ENCODE data around the gene CDH22.

Gene CDH22

GRCh38 chr20:46312945-46313861, 4.9 kb upstream of the CDH22 start:
- no peaks in the 10 kb centered on the region for H3K36me3 ChIP-seq (ENCODE audit: control insufficient read depth in 1 of 2, insufficient read depth in 2 of 2, low read length in 2 of 2)
- H3K9me3 ChIP-seq (ENCODE audit: control insufficient read depth in 1 of 2, low read length in 2 of 2), result no peaks in the 10 kb centered on the region
- no peak overlapping the region for H3K27ac ChIP-seq (ENCODE audit: low read length)
- no peak overlapping the region for H3K4me3 ChIP-seq (ENCODE audit: low read depth in 1 of 2, low read length in 2 of 2)
- peaks cover 0 to 23% of the 10 kb centered on the region in 2 donors for H3K4me1 ChIP-seq (ENCODE audit: control insufficient read depth in 1 of 2, insufficient read depth in 2 of 2, low read length in 2 of 2)
- H3K27me3 ChIP-seq (ENCODE audit: low read depth, low read length), result peaks cover 64% of the 10 kb centered on the region

- H3K36me3 ChIP-seq (ENCODE audit: control insufficient read depth in 1 of 2, insufficient read depth in 2 of 2, low read length in 2 of 2), result no peaks in the 10 kb centered on the region
- H3K4me3 ChIP-seq (ENCODE audit: low read depth in 1 of 2, low read length in 2 of 2), result no peak overlapping the region
- peaks cover 64% of the 10 kb centered on the region for H3K27me3 ChIP-seq (ENCODE audit: low read depth, low read length)
- H3K4me1 ChIP-seq (ENCODE audit: control insufficient read depth in 1 of 2, insufficient read depth in 2 of 2, low read length in 2 of 2), result peaks cover 0 to 29% of the 10 kb centered on the region in 2 donors
- H3K27ac ChIP-seq (ENCODE audit: low read length), result no peak overlapping the region
- no peaks in the 10 kb centered on the region for H3K9me3 ChIP-seq (ENCODE audit: control insufficient read depth in 1 of 2, low read length in 2 of 2)
Observed at GRCh38 chr20:46312075-46312944, 4.0 kb upstream of the CDH22 start.

DNA sequence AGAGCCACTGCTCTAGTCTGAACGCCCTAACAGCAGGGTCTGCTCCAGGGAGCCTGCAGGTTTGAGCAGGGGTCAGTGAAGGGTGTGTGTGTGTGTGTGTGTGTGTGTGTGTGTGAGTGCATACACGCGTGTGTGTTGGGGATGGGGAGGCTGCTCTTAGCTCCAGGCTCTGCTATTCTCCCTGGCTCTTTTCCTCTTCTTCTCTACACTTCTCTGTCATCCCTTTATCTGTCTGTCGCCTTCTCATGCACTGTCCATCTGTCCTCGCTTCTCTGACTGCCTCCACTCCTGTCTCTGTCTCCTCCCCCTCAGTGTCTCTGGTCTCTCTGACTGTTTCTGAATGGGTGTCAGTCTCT, 3.4 kb upstream of the CDH22 start:
- peaks cover 0 to 35% of the 10 kb centered on the region in 2 donors for H3K4me1 ChIP-seq (ENCODE audit: control insufficient read depth in 1 of 2, insufficient read depth in 2 of 2, low read length in 2 of 2)
- H3K4me3 ChIP-seq (ENCODE audit: low read depth in 1 of 2, low read length in 2 of 2), result no peak overlapping the region
- H3K27me3 ChIP-seq (ENCODE audit: low read depth, low read length), result peaks cover 62% of the 10 kb centered on the region

DNA sequence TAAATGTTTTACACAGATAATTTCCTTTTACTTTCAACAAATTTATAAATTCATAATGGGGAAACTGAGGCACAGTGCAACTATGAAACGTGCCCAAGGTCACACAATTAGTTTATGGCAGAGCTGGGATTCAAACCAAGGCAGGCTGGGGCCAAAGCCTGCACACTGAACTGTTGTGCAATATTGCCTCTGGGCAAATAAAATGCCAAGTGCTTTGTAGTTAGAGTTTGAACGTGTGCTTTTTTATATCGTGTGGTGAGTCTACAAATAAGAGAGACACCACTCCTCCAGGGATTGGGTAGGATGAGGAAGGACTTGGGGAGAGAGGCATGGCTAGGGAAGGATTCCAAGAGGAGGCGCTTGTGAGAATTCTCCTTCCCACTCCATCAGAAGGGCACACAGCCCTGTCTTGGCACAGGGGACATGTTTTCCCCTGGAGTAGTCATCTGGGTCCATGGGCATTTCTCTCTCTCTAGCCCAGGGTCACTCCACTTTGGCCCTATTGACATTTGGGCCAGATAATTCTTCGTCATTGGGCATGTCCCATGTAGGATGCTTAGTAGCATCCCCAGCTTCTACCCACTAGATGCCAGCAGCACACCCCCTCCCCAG, 2.8 kb upstream of the CDH22 start:
- H3K27me3 ChIP-seq (ENCODE audit: low read depth, low read length), result peaks cover 61% of the 10 kb centered on the region
- H3K4me3 ChIP-seq (ENCODE audit: low read depth in 1 of 2, low read length in 2 of 2), result no peak overlapping the region
- peaks cover 0 to 36% of the 10 kb centered on the region in 2 donors for H3K4me1 ChIP-seq (ENCODE audit: control insufficient read depth in 1 of 2, insufficient read depth in 2 of 2, low read length in 2 of 2)
- H3K9me3 ChIP-seq (ENCODE audit: control insufficient read depth in 1 of 2, low read length in 2 of 2), result no peaks in the 10 kb centered on the region
- H3K27ac ChIP-seq (ENCODE audit: low read length), result no peak overlapping the region
- no peaks in the 10 kb centered on the region for H3K36me3 ChIP-seq (ENCODE audit: control insufficient read depth in 1 of 2, insufficient read depth in 2 of 2, low read length in 2 of 2)

More for the DNA sequence above, 3.4 kb upstream of the CDH22 start:
- no peaks in the 10 kb centered on the region for H3K36me3 ChIP-seq (ENCODE audit: control insufficient read depth in 1 of 2, insufficient read depth in 2 of 2, low read length in 2 of 2)
- no peaks in the 10 kb centered on the region for H3K9me3 ChIP-seq (ENCODE audit: control insufficient read depth in 1 of 2, low read length in 2 of 2)
- no peak overlapping the region for H3K27ac ChIP-seq (ENCODE audit: low read length)

DNA sequence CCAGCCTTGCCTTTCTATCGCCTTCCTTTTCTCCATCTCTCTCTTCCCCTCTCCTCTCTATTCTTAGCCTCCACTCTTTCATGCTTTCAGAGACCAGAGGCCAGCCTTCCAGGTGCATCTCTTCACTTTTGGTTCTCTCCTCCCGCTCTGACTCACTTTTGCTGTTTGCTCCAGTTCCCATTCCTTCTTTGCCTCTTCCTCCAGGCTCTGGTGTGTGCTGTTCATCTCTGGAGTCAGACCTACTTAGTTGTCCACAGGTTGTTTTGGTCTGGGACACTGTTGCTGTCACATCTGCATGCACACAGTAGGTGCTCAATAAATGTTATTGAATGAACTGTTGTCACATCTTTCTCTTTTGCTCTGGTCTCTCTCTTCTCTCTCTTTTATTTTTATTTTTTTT, 1.6 kb upstream of the CDH22 start:
- Histone ChIP-seq H3K27me3 (ENCODE audit: low read depth, low read length) (peaks cover 60% of the 10 kb centered on the region), H3K27ac (ENCODE audit: low read length) (no peak overlapping the region), H3K4me1 (ENCODE audit: control insufficient read depth in 1 of 2, insufficient read depth in 2 of 2, low read length in 2 of 2) (peaks cover 0 to 36% of the 10 kb centered on the region in 2 donors), H3K4me3 (ENCODE audit: low read depth in 1 of 2, low read length in 2 of 2) (no peak overlapping the region), H3K36me3 (ENCODE audit: control insufficient read depth in 1 of 2, insufficient read depth in 2 of 2, low read length in 2 of 2) (no peaks in the 10 kb centered on the region), H3K9me3 (ENCODE audit: control insufficient read depth in 1 of 2, low read length in 2 of 2) (no peaks in the 10 kb centered on the region)

DNA sequence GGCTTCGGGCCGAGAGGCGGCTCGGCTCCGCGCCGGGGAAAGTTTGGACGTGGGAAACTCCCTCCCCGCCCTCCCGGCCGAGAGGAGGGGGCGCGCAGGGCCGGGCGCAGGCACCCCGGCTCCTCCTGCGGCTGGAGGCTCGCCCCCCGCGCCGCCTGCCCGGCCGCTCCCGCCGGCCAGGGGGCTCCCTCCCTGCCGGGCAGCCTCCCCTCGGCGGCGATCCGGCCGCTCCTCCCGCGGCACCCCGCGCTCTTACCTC, 370 bp downstream of the CDH22 start:
- no peak overlapping the region for H3K27ac ChIP-seq (ENCODE audit: low read length)
- H3K36me3 ChIP-seq (ENCODE audit: control insufficient read depth in 1 of 2, insufficient read depth in 2 of 2, low read length in 2 of 2), result no peaks in the 10 kb centered on the region
- H3K4me1 ChIP-seq (ENCODE audit: control insufficient read depth in 1 of 2, insufficient read depth in 2 of 2, low read length in 2 of 2), result peaks cover 0 to 34% of the 10 kb centered on the region in 2 donors
- H3K4me3 ChIP-seq (ENCODE audit: low read depth in 1 of 2, low read length in 2 of 2), result peak overlapping the region in 1 of 2 donors; percentile 61
- peaks cover 47% of the 10 kb centered on the region for H3K27me3 ChIP-seq (ENCODE audit: low read depth, low read length)
- H3K9me3 ChIP-seq (ENCODE audit: control insufficient read depth in 1 of 2, low read length in 2 of 2), result no peaks in the 10 kb centered on the region

DNA sequence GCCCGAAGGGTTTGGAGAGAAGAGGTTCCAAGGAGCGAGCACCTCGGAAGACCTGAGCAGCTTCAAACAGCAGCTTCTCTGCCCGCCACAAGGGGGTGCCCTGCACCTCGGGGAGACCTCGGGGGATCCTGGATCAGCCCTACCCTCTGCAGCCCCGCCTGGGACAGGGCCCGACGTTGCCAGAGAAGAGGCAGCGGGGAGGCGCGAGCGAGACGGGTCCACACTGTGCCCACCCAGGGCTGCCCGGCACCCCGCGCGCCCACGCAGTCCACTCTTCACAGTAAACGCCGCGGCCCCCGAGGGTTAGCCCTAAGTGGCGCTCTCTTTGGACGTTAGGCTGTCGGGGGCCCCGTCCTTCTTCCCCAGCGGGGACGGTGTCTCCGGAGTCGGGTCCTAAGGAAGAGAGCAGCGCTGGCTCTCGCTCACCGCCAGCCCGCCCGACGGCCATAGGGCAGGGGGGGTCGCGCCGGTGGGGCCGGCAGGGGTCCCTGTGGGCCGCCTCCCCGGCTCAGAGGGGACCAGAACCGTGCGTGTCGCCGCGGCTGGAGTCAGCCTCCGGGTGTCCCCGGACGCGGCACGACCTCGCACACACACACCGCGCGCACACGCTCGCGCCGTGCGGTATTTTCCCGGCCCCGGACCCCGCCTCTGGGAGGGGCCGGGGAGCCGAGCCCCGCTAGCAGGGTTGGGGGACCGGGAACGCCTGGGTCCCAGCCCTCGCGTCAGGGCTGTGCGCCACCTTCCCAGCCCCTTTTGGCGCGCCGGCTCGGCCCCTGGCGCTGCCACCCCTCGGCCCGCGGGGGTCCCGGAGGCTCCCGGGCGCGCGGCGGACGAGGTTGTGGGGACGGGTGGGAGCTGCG, 929 bp downstream of the CDH22 start:
- Histone ChIP-seq H3K9me3 (ENCODE audit: control insufficient read depth in 1 of 2, low read length in 2 of 2) (no peaks in the 10 kb centered on the region), H3K36me3 (ENCODE audit: control insufficient read depth in 1 of 2, insufficient read depth in 2 of 2, low read length in 2 of 2) (no peaks in the 10 kb centered on the region), H3K4me3 (ENCODE audit: low read depth in 1 of 2, low read length in 2 of 2) (peak overlapping the region in 1 of 2 donors; percentile 61), H3K4me1 (ENCODE audit: control insufficient read depth in 1 of 2, insufficient read depth in 2 of 2, low read length in 2 of 2) (peaks cover 0 to 29% of the 10 kb centered on the region in 2 donors), H3K27ac (ENCODE audit: low read length) (no peak overlapping the region), H3K27me3 (ENCODE audit: low read depth, low read length) (peaks cover 41% of the 10 kb centered on the region)

DNA sequence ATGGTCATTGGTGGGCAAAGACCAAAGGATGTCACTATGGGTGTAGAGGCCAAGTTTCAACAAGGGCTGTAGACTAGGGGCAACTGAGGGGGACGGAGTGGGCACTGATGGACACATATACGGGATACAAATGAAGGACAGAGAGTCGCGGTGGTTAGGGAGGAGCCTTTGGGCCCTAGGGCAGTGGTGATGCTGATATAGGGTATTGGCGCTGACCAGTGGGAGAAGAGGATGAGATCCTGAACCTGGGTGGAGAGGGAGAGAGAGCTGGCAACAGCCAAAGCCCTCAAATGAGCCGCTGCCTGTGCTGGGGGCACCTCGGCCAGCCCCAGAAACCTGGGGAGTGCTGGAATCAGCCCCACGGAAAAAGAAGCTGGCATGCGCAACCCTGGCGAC, 1.6 kb downstream of the CDH22 start:
- peak overlapping the region in 1 of 2 donors; percentile 61 for H3K4me3 ChIP-seq (ENCODE audit: low read depth in 1 of 2, low read length in 2 of 2)
- peaks cover 0 to 22% of the 10 kb centered on the region in 2 donors for H3K4me1 ChIP-seq (ENCODE audit: control insufficient read depth in 1 of 2, insufficient read depth in 2 of 2, low read length in 2 of 2)
- no peaks in the 10 kb centered on the region for H3K36me3 ChIP-seq (ENCODE audit: control insufficient read depth in 1 of 2, insufficient read depth in 2 of 2, low read length in 2 of 2)
- H3K9me3 ChIP-seq (ENCODE audit: control insufficient read depth in 1 of 2, low read length in 2 of 2), result no peaks in the 10 kb centered on the region
- peaks cover 35% of the 10 kb centered on the region for H3K27me3 ChIP-seq (ENCODE audit: low read depth, low read length)
- H3K27ac ChIP-seq (ENCODE audit: low read length), result no peak overlapping the region

- Histone ChIP-seq H3K27me3 (ENCODE audit: low read depth, low read length) (peaks cover 27% of the 10 kb centered on the region), H3K27ac (ENCODE audit: low read length) (no peak overlapping the region), H3K4me1 (ENCODE audit: control insufficient read depth in 1 of 2, insufficient read depth in 2 of 2, low read length in 2 of 2) (peaks cover 0 to 20% of the 10 kb centered on the region in 2 donors), H3K4me3 (ENCODE audit: low read depth in 1 of 2, low read length in 2 of 2) (no peak overlapping the region), H3K9me3 (ENCODE audit: control insufficient read depth in 1 of 2, low read length in 2 of 2) (no peaks in the 10 kb centered on the region), H3K36me3 (ENCODE audit: control insufficient read depth in 1 of 2, insufficient read depth in 2 of 2, low read length in 2 of 2) (no peaks in the 10 kb centered on the region)
Observed at GRCh38 chr20:46305973-46306360, 2.3 kb downstream of the CDH22 start.

DNA sequence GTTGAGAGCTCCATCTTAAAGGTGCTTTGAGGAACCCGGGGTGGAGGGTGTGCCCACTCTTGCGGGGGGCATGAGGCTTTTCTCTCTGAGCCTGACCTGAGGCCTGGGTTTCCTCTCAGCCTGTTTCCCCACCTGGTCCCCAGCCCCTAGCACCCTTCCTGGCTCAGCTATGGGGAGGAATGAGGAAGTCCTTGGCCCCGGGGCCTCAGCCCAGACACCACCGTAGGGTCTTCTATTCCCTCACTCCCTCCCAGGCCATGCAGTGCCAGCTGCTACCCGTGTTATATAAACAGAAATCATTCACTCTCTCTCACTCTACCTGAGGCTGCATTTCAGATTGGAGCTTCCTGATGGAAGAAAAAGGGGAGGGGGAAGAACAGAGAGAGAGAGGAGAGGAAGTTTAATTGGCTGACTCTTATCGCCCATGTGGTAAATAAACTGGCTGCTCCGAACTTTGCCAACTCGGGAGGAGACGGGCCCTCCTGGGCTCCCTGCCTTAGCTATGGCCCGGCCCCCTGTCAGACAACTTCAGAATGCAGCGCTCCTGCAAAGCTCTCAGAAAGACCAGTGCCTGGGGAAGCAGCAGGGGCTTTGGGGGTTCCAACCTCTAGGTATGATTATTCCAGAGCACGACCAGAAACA, 2.8 kb downstream of the CDH22 start:
- peaks cover 27% of the 10 kb centered on the region for H3K27me3 ChIP-seq (ENCODE audit: low read depth, low read length)
- peaks cover 0 to 20% of the 10 kb centered on the region in 2 donors for H3K4me1 ChIP-seq (ENCODE audit: control insufficient read depth in 1 of 2, insufficient read depth in 2 of 2, low read length in 2 of 2)
- H3K27ac ChIP-seq (ENCODE audit: low read length), result no peak overlapping the region
- no peaks in the 10 kb centered on the region for H3K36me3 ChIP-seq (ENCODE audit: control insufficient read depth in 1 of 2, insufficient read depth in 2 of 2, low read length in 2 of 2)
- no peak overlapping the region for H3K4me3 ChIP-seq (ENCODE audit: low read depth in 1 of 2, low read length in 2 of 2)
- no peaks in the 10 kb centered on the region for H3K9me3 ChIP-seq (ENCODE audit: control insufficient read depth in 1 of 2, low read length in 2 of 2)

Data from muscle layer of duodenum (tissue), 2 donors.